ENCODE results near the gene RASSF6.
"Not testable (repeated sequence)": the region's sequence is repeated elsewhere in the genome, so short reads cannot be mapped to it uniquely, and the experiment has no call there.

RASSF6 gene

GRCh38 chr4:73575660-73576059 is 44.6 kb downstream of the RASSF6 start:
- DNase-seq (ENCODE audit: low spot score), result no peak

- DNase-seq (ENCODE audit: low spot score), result peak; percentile 17
These were observed 46.3 kb downstream of the RASSF6 start for GRCh38 chr4:73573794-73574528.

DNA sequence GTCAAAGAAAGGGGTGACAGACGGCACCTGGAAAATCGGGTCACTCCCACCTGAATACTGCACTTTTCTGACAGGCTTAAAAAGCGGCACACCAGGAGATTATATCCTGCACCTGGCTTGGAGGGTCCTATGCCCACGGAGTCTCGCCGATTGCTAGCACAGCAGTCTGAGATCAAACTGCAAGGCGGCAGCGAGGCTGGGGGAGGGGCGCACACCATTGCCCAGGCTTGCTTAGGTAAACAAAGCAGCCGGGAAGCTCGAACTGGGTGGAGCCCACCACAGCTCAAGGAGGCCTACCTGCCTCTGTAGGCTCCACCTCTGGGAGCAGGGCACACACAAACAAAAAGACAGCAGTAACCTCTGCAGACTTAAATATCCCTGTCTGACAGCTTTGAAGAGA is 69.4 kb downstream of the RASSF6 start:
- not testable (repeated sequence) for DNase-seq (ENCODE audit: low spot score)

- no peak for DNase-seq (ENCODE audit: low spot score)
These were observed 75.6 kb downstream of the RASSF6 start for GRCh38 chr4:73544620-73545019.

DNA sequence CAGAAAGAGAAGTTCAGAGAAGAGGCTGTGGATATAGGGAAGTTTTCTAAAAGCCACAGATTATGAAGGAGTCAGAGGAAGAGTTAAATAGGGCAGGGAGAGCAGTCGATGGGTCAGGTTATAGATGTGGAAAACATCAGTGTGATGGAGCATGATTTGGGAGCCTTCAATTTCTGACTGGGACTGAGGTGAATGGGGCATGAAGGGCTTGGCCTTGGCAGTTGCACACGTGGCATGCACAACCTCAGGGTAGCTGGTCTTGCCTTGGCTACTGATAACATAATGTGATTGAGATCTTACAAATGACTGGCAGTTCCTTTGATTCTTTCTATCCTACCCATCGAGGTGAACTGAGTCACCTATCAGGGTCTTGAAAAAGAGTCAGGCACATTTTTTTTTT is 79.0 kb downstream of the RASSF6 start:
- DNase-seq (ENCODE audit: low spot score), result no peak

GRCh38 chr4:73540826-73541225 is 79.4 kb downstream of the RASSF6 start:
- no peak for DNase-seq (ENCODE audit: low spot score)

GRCh38 chr4:73539386-73539785 is 80.8 kb downstream of the RASSF6 start:
- DNase-seq (ENCODE audit: low spot score), result no peak

- DNase-seq (ENCODE audit: low spot score), result no peak
These were observed 82.1 kb downstream of the RASSF6 start for GRCh38 chr4:73538162-73538561.

DNA sequence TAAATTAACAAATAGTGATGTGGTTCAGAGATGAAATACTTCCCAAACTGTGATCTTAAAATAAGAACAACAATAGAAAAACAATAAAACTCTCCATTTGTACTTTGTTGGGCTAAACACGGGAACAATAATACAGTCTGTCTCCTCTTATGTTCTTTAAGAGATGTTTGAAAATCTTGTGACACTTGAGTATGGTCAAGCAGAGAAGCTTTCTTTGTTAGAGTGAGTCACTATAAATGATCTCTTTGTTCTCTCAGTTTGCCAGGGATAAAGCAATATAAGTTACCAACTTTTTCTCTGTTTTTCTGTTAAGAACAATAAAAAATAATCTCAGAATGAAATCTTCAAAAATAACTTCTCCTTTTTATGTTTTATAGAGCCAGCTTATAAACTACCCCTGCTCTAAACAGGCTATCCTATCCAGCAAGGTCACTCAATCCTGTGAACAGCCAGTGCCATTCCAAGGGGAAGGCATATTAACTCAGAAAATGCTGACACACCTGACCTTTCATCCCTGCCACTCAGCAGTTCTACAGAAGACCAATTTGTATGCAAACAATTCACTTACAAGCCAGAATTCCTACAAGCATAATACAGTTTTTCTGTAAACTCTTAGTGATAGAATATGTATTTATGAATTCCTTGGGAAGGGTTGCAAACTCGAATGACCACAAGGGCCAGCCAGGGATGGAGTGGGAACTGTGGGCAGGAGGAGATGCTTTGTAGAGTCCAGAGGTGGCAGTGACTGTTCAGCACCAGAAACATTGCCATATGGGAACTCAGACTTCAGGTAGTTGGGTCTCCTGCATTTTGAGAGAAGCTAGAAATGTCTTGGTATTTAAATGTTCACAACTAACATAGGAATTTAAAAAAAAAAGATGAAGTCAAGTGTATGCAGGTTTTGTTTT is 86.5 kb downstream of the RASSF6 start:
- DNase-seq (ENCODE audit: low spot score), result no peak

DNA sequence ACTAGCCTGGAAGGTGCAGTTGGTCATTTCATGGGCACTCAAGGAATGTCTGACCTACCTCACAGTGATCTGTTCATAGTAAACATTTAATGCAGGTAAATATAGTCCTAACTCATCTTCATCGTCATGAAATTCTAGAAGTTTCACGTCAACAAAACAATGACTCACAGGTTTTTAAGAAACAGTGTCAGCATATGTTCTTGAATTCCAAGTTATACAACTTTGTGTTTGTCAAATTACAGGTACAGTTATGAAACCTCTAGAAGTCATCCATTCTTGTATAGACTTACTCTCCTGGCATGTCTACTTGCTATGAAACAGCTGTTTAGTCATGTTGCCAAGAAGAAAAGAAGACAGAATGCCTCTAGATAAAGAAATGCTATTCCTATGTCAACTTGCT is 92.1 kb downstream of the RASSF6 start:
- DNase-seq (ENCODE audit: low spot score), result no peak

DNA sequence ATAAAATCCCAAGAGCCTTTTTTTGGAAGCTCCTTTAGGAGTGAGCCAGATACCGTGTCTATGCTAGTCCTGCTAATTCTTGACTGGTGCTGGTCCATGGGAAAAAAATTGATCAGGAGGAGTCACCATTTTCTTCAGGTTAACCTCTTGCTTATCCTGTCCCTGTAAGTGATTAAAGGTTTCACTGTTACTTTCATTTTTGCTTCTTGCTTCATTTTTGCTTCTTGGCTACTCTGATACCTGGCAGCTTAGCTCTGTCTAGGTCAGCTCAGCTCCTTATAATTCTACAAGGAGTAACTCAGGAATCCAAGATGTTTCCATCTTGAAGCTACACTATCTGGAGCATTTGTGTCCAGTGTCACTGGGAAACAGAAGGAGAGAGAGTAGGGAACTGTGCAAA is 93.0 kb downstream of the RASSF6 start:
- no peak for DNase-seq (ENCODE audit: low spot score)

DNA sequence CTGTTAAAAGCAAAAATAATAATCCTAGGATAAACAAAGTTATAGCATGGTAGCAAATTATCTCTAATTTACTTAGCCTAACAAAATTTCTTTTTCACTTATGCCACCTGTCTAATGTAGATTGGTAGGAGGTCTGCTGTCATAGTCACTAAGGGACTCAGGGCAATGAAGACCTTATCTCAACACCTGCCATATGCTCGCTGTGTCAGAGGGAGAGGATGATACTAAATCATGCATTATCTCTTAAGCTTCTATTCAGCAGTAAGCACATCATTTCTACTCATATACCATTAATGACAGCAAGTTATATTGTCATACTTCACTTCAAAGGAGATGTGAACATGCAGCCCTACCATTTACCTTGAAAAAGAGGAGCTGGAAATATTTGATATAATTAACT is 94.6 kb downstream of the RASSF6 start:
- DNase-seq (ENCODE audit: low spot score), result no peak

GRCh38 chr4:73523126-73523525 is 97.1 kb downstream of the RASSF6 start:
- no peak for DNase-seq (ENCODE audit: low spot score)
